PFSK-1 (cell line): ENCODE results near the gene PPM1L.

Experiments
- FOXP2 ChIP-seq: optimal IDR thresholded peaks from 2 replicates; pipeline ENCODE3; 2011; ENCODE audit warnings: borderline replicate concordance, control low read depth, inconsistent platforms; ENCODE audit not compliant: insufficient read depth; ENCODE audit errors: extremely low read length, extremely low read depth
- POLR2AphosphoS5 ChIP-seq: IDR thresholded peaks from 2 replicates; pipeline ENCODE4 v1.6.1; 2012; ENCODE audit warnings: low read depth, mild to moderate bottlenecking, control low read depth, low read length, moderate library complexity
- REST ChIP-seq, 2 experiments: IDR thresholded peaks; 2 replicates each; pipeline versions ENCODE4 v1.6.1 to v1.8.0; 2011 to 2012; ENCODE audit warnings: low read depth in 2 of 2, low read length in 2 of 2, control low read depth in 1 of 2, inconsistent platforms in 1 of 2, mild to moderate bottlenecking in 1 of 2, moderate library complexity in 1 of 2; ENCODE audit not compliant: insufficient read depth in 1 of 2
- SIN3A ChIP-seq: IDR thresholded peaks from 2 replicates; pipeline ENCODE4 v1.6.1; 2012; ENCODE audit warnings: mild to moderate bottlenecking, low read length, moderate library complexity, borderline replicate concordance; ENCODE audit not compliant: insufficient read depth
- TAF1 ChIP-seq: IDR thresholded peaks from 2 replicates; pipeline ENCODE4 v1.6.1; 2012; ENCODE audit warnings: low read length, control low read depth, borderline replicate concordance; ENCODE audit not compliant: insufficient read depth

The PPM1L gene

DNA sequence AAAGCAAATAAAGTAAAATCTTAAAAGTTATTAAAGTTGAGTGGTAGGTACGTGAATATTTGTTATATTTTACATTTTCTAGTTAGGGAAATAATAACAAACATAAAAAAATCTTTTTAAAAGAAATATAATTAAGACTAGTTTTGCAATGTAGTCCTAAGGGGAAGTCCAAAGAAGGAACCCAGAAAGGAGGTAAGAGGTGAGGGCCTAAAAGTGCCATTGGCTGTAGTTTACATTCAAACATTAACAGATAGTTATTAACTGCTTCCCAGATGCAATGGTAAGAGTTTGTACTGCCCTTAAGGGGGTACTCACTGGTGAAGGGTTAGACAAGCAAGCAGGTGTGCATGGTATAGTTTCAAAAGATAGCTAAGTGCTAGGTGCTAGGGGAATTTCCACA is 269.9 kb downstream of the PPM1L start:
- no peak for TF ChIP-seq TAF1

- TF ChIP-seq REST (IDR thresholded peaks at IDR 0.05; ENCODE audit: insufficient read depth in 1 of 2, low read depth in 2 of 2, low read length in 2 of 2) (no peak), SIN3A (no peak), POLR2AphosphoS5 (no peak), TAF1 (no peak), FOXP2 (no peak)
Observed at GRCh38 chr3:161026612-161027510, 270.8 kb downstream of the PPM1L start.

DNA sequence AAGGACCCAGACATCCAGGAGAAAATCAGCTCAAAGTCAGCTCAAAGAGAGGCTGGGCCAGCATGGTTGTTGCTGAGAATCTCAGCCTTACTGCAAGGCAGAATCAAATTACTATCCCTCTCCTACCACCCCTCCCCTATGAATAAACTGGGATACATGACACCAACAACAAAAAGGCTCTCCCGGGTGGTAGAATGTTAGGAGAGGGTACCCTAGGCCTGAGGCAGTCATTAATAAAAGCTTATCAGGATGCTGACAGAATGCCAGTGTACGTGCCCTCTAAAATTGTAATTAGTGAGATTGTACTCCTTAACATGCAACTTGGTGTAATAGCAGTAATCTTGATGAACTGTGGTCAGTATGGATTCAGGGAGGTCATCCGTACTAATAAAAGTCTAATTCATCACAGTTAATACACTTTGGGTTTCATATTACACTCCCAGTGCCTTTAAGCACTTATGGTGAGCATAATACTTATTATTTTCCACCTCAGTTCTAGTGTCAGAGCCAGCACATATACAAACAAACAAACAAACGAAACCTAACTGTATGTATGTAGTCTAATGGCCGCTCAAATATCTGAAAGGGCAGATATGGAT is 272.6 kb downstream of the PPM1L start:
- TF ChIP-seq REST (IDR thresholded peaks at IDR 0.05; ENCODE audit: insufficient read depth in 1 of 2, low read depth in 2 of 2, low read length in 2 of 2): no peak
- no peak for TF ChIP-seq SIN3A
- no peak for TF ChIP-seq POLR2AphosphoS5
- no peak for TF ChIP-seq FOXP2
- no peak for TF ChIP-seq TAF1

DNA sequence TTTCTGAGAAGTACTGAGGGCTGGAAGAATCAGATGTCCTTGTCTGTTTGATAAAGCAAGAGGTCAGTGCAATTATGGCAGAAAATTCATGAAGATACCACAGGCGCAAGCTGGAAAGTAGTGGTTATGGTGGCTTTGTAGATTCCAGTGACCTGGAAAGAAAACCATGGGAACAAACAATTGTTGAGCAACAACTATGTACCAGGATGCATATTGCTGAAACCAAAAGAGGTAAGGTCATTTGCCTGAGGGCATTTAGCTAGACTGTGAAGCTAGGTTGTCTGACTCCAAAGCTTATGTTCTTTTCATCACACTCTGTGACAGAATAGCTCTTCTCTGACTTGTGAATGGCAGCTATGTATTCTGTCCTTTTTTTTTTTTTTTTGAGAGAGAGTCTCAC is 275.1 kb downstream of the PPM1L start:
- TF ChIP-seq REST (IDR thresholded peaks at IDR 0.05; ENCODE audit: insufficient read depth in 1 of 2, low read depth in 2 of 2, low read length in 2 of 2) (no peak), FOXP2 (no peak), SIN3A (no peak), TAF1 (no peak), POLR2AphosphoS5 (no peak)

DNA sequence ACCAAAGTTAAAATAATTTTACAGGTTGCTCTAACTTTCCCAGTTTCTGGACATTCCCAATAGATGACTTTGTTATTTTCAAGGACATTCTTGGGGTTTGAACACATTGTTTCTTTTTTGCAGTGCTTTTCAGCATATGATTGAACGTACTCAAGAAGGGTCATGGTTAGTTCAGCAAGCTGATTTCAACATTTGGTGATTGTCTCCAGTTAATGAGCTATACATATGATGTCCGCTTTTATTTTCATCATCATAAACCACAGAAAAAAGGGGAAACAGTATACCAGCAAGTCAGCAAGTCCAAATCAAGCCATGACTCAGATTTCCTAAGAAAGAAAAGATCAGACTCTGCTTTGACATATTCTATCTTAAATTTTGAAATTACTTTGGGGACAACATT is 279.7 kb downstream of the PPM1L start:
- TF ChIP-seq REST (IDR thresholded peaks at IDR 0.05; ENCODE audit: insufficient read depth in 1 of 2, low read depth in 2 of 2, low read length in 2 of 2): no peak
- no peak for TF ChIP-seq POLR2AphosphoS5
- TF ChIP-seq SIN3A: no peak
- TF ChIP-seq TAF1: no peak
- TF ChIP-seq FOXP2: no peak
